Mucosa of rectum (tissue), 2 donors: Measurements from ENCODE around the gene USP46.

Source experiments
- H3K27ac ChIP-seq, 2 donors: one replicate each; pipeline ENCODE4 v1.7.0; 2013; ENCODE audit warnings: inconsistent platforms in 2 of 2, low read depth in 2 of 2, low read length in 2 of 2
- H3K27me3 ChIP-seq, 2 donors: one replicate each; pipeline ENCODE4 v1.7.0; 2013; ENCODE audit warnings: low read length in 2 of 2; ENCODE audit not compliant: control insufficient read depth in 2 of 2, insufficient read depth in 2 of 2
- H3K36me3 ChIP-seq, 2 donors: one replicate each; pipeline ENCODE4 v1.7.0; 2013; ENCODE audit warnings: low read length in 2 of 2; ENCODE audit not compliant: control insufficient read depth in 2 of 2, insufficient read depth in 2 of 2
- H3K4me1 ChIP-seq, 2 donors: one replicate each; pipeline ENCODE4 v1.7.0; 2013; ENCODE audit warnings: low read length in 2 of 2, mild to moderate bottlenecking in 1 of 2; ENCODE audit not compliant: control insufficient read depth in 2 of 2, insufficient read depth in 2 of 2
- H3K4me3 ChIP-seq, 2 donors: one replicate each; pipeline ENCODE4 v1.7.0; 2013; ENCODE audit warnings: low read length in 2 of 2
- H3K9ac ChIP-seq, 2 donors: one replicate each; pipeline ENCODE4 v1.7.0; 2013; ENCODE audit warnings: low read length in 2 of 2, low read depth in 1 of 2, mild to moderate bottlenecking in 1 of 2
- H3K9me3 ChIP-seq, 2 donors: one replicate each; pipeline ENCODE4 v1.7.0; 2013; ENCODE audit warnings: low read length in 2 of 2; ENCODE audit not compliant: control insufficient read depth in 2 of 2
- donor health status: healthy.
- donor health status: Normal muscosa, but diverticular disease.

Gene USP46

DNA sequence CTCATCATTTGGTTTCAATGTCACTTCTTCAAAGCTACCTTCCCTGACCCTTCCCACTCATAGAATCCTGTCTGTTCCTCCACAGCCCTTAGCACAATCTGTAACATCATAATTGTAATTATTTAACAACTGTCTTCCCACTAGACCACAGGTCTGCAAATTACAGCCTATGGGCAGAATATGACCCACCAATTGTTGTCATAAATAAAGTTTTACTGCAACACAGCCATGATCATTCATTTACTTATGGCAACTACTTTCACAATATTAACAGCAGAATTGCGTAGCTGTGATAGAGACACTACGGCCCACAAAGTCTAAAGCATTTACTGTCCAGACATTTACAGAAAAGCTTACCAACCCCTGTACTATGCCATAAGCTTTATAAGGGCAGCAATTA, 15.9 kb downstream of the USP46 start:
- Histone ChIP-seq H3K27me3 (no peaks in the 10 kb centered on the region), H3K9me3 (no peaks in the 10 kb centered on the region), H3K36me3 (no peaks in the 10 kb centered on the region), H3K27ac (no peak overlapping the region), H3K9ac (no peak overlapping the region), H3K4me1 (no peaks in the 10 kb centered on the region), H3K4me3 (no peak overlapping the region)

DNA sequence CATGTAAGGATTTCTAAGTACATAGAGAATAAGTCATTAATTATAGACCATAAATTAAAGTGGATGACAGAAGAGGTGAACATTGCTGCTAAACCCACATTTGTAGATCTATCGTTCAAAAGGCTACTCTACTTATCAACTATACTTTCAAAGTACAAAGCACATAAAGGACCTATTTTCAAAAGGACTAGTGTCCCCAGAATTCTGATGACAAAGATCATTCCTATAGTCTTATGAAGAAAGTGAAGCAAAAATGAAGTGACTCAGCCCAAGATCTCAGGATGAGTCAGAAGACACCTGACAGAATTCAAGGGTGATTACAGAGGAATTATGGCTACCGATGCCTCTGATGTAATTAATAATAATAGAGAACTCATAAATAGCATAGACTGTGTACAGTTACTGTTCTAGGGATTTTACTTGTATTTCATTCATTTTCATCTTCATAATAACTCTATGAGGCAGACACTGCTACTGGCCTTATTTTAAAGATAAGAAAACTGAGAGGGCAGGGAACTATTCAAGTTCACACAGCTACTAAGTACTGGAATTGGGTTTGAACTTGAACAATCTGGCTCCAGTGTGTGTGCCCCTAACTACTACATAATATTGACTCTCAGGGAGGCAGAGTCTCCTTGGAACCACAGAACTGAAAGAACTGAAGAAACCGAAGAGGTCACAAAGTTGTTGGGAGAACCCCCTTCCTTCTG, 17.1 kb downstream of the USP46 start:
- no peaks in the 10 kb centered on the region for H3K9me3 ChIP-seq
- no peaks in the 10 kb centered on the region for H3K4me1 ChIP-seq
- no peaks in the 10 kb centered on the region for H3K36me3 ChIP-seq
- H3K27ac ChIP-seq: no peak overlapping the region
- no peak overlapping the region for H3K9ac ChIP-seq
- H3K4me3 ChIP-seq: no peak overlapping the region
- H3K27me3 ChIP-seq: no peaks in the 10 kb centered on the region

DNA sequence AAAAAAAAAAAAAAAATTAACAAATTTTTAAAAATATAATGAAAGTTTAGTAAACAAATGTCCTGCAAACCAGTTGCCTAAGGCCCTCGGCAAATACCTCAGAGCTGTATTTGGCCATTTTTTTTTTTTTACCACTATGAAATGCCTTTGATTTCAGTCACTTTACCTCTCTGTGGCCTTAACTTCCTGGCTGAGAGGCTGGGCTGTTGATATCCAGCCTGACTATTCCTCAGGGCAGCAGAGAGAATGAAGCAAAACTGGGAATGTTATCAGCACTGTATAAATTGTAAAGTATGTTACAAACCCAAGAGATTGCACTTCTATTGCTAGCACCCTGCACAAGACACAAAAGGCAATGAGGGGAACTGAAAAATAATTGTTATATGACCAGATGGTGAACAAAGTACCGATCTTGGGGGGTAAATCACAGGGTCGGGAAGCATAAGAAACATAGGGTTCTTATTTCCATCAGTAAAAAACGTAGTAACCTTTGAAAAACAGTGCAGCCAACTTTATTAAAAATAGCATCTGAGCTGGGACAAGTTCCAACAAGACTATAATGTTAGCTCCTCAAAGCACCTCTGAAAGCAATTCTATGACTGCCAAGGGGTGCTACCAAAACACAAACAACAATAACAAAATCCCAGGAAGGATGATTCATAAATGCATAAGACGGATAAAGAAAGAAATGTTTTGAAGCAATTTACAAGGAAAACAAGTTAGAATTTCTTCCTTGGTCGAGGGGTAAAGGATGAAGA, 18.1 kb downstream of the USP46 start:
- no peaks in the 10 kb centered on the region for H3K9me3 ChIP-seq
- no peak overlapping the region for H3K27ac ChIP-seq
- H3K4me3 ChIP-seq: no peak overlapping the region
- no peaks in the 10 kb centered on the region for H3K4me1 ChIP-seq
- no peak overlapping the region for H3K9ac ChIP-seq
- H3K36me3 ChIP-seq: no peaks in the 10 kb centered on the region
- no peaks in the 10 kb centered on the region for H3K27me3 ChIP-seq

DNA sequence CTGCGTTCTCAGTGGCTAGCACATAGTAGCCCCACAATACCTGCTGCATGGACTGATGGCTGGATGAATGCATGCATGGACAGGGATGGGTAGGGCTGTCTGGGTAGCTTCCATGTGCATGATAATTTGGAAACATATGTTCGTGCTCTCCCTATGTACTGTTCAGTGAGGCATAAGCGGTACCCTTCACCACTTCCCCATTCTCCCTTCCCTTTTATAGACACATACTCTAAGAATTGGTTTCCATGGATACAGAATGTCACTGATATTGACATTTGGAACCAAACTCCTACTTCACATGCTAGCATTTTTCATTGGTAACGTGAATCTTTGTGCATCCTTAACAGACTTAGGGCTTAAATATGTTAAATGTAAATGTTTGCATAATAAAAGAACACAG, 20.4 kb downstream of the USP46 start:
- Histone ChIP-seq H3K27ac (no peak overlapping the region), H3K9me3 (no peaks in the 10 kb centered on the region), H3K4me1 (no peaks in the 10 kb centered on the region)

DNA sequence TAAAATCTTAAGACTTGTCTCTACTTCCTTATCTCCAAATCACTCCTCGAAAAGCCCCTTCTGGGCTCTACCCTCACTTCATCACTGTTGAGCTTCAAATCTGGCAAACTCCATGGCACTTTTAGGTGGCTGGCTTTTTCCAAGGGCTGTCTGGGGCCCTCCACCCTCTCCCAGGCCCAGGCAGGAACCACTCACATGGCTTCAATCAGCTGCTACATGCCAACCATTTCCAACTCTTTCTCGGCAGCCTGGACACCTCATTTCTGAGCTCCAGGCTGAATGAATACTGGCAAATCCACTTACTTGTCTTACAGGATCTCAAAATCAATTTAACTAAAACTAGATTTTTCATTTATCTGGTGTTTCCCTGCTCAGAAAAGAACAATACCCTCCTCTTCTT, 22.0 kb downstream of the USP46 start:
- H3K9me3 ChIP-seq: no peaks in the 10 kb centered on the region
- no peaks in the 10 kb centered on the region for H3K4me1 ChIP-seq
- H3K27ac ChIP-seq: no peak overlapping the region
- no peak overlapping the region for H3K4me3 ChIP-seq
- no peaks in the 10 kb centered on the region for H3K36me3 ChIP-seq
- H3K27me3 ChIP-seq: no peaks in the 10 kb centered on the region
- no peak overlapping the region for H3K9ac ChIP-seq

More for the DNA sequence above, 20.4 kb downstream of the USP46 start:
- Histone ChIP-seq H3K36me3 (no peaks in the 10 kb centered on the region), H3K9ac (no peak overlapping the region), H3K4me3 (no peak overlapping the region), H3K27me3 (no peaks in the 10 kb centered on the region)

DNA sequence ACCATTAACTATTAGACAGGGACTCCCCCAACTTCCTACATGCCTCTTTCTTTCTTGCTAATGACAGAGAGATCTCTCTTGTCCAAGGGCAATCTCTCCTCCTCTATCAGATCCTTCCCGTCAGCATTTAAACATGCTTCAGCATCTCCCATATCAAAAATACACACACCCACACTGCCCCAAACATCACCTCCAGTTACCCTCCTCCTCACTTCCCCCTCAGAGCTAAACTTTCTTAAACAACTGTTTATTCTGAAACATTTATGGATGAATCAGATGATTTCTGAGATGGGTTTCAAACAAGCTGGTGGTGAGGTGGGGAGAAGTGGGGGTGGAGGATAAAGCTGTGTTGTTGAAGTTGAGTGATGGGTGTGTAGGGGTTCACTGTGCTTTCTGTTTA, 23.5 kb downstream of the USP46 start:
- Histone ChIP-seq H3K27me3 (no peaks in the 10 kb centered on the region), H3K9ac (no peak overlapping the region), H3K27ac (no peak overlapping the region), H3K36me3 (no peaks in the 10 kb centered on the region), H3K4me1 (no peaks in the 10 kb centered on the region), H3K4me3 (no peak overlapping the region), H3K9me3 (no peaks in the 10 kb centered on the region)

GRCh38 chr4:52635130-52635529, 24.0 kb downstream of the USP46 start:
- H3K27me3 ChIP-seq: no peaks in the 10 kb centered on the region
- no peak overlapping the region for H3K9ac ChIP-seq
- no peaks in the 10 kb centered on the region for H3K4me1 ChIP-seq
- H3K36me3 ChIP-seq: no peaks in the 10 kb centered on the region
- no peak overlapping the region for H3K4me3 ChIP-seq
- no peaks in the 10 kb centered on the region for H3K9me3 ChIP-seq
- H3K27ac ChIP-seq: no peak overlapping the region

GRCh38 chr4:52633846-52634245, 25.3 kb downstream of the USP46 start:
- H3K27ac ChIP-seq: no peak overlapping the region
- H3K36me3 ChIP-seq: no peaks in the 10 kb centered on the region
- no peak overlapping the region for H3K9ac ChIP-seq
- no peaks in the 10 kb centered on the region for H3K27me3 ChIP-seq
- H3K4me3 ChIP-seq: no peak overlapping the region
- no peaks in the 10 kb centered on the region for H3K4me1 ChIP-seq
- H3K9me3 ChIP-seq: no peaks in the 10 kb centered on the region

DNA sequence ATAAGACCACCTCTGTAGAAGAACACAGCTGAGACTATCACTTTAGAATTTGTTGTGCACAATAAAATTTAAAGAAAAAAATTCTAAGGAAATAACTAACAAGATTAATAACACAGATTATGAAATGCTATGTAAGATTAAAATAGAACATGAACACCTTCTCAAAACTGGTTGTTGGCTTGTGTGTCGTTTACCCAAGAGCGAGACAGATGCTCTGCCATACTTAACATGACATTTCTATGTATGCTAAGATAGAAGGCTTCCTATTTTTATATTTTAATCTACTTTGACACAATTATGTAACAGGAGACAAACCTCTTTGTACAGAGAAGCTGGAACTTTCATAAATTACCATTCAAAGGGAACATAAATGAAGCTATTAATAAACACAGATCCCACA, 30.1 kb downstream of the USP46 start:
- no peak overlapping the region for H3K9ac ChIP-seq
- no peak overlapping the region for H3K4me3 ChIP-seq
- no peaks in the 10 kb centered on the region for H3K4me1 ChIP-seq
- H3K9me3 ChIP-seq: no peaks in the 10 kb centered on the region
- no peak overlapping the region for H3K27ac ChIP-seq
- H3K27me3 ChIP-seq: no peaks in the 10 kb centered on the region
- H3K36me3 ChIP-seq: peaks cover 3 to 9% of the 10 kb centered on the region in 2 donors

DNA sequence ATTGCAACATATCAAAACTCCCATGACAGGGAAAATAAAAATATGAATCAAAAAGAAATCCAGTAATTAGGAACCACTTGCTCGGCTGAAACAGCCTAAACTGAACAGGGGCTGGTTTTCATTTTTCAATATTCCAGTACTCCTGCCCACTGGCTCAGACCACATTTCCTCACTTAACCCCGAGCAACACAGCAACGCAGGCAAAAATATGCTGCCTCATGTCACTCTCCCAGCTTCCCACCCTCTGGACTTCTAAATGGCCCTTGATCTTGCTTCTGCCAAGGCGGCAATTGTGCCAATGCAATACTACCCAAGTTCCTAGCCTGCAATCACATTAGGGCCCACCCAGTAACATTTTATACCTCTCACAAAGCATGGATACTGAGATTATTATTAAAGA, 30.6 kb downstream of the USP46 start:
- no peak overlapping the region for H3K9ac ChIP-seq
- H3K9me3 ChIP-seq: no peaks in the 10 kb centered on the region
- H3K27ac ChIP-seq: no peak overlapping the region
- no peak overlapping the region for H3K4me3 ChIP-seq
- H3K4me1 ChIP-seq: no peaks in the 10 kb centered on the region
- peaks cover 3 to 9% of the 10 kb centered on the region in 2 donors for H3K36me3 ChIP-seq
- H3K27me3 ChIP-seq: no peaks in the 10 kb centered on the region
